ENCODE measurements around the gene FAM171A1.
"Not testable (repeated sequence)": the region's sequence is repeated elsewhere in the genome, so short reads cannot be mapped to it uniquely, and the experiment has no call there.

The FAM171A1 gene

DNA sequence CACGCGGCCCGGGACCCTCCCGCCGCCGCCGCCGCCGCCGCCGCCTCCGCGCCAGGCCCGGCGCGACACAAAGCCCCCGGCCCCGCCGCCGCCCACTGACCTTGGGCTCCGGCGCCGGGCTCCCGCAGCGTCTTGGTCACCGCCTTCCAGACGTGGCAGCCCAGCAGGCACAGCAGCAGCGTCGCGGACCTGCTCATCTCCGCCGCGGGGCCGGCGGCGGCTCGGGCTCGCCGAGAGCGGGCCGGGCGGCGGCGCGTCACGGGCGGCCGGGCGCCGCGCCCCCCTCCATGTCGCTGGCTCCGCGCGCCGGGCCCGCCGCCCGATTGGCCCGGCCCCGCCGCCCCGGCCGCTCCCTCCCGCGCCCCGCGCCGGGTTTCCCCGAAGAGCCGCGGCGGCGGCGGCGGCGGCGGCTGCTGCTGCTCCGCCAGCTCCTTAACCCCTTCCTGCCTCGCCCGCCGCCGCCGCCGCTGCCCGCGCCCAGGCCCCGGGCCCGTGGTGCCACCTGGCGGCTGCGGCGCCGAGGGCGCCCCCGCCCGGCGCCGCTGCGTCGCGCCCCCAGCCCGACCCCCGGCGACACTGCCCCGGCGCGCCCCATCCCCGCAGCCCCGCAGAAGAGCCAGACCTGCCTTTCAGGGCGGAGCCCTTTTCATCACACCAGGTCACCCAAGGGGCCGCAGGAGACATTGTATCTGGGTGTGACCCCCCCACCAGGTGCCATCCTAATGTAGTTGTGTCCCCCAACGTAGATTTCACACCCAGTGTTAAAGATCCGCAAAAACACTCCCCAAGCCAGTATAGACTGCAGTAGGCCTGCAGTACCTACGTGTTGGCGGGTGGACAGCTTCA, at the start of gene FAM171A1:
FAM171A1 (minus strand) TSS at position 434 of the 846 bp plus-strand sequence; CDS start at position 197, 237 bp downstream.
- DNase-seq = peak; percentile 75

- DNase-seq = no peak
Measured at GRCh38 chr10:15420858-15421257, 49.8 kb upstream of the FAM171A1 start.

DNA sequence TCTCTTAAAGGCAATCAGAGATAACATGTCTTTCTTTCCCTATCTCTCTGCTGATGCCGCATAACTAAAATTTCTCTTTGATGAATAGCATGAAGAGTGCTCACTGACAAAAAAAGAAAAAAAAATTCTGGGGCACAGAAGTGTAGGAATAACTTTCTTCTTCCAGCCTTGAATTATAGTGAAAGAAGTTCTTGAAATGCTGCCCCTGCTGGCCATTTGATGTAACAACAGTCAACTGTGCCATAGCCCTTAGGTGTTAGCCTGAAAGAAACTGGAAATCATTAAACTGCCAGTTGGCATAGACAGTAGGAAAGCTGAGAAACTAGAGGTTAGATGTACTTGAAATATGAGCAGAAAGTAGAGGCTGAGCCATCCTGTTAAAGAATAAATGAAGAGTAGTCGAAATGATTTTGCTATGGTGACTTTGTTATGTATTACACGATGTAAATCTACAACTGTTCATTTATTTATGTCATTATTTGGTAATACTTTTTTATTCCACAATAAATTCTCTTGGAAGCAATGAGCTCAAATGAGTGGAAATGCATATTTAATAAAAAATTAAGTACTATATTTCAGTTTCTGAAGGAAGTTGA, 48.3 kb upstream of the FAM171A1 start:
- peak; percentile 39 for DNase-seq

DNA sequence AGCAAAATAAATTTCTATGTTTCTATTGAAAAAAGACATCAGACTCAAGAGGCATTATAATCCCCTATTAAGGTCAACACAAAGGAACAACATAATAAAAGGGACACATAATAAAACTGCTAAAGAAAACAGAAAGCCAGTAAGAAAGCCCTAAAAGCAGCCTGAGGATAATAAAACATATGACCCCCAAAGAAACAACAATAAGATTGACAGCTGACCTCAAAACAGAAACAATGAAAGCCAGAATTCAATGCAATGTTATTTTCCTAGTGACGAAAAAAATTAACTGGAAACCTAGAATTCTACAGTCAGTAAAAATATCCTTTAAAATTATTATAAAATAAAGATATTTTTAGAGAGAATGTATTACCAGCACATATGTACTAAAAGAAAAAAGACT, 44.9 kb upstream of the FAM171A1 start:
- no peak for DNase-seq

- DNase-seq = no peak
Measured at GRCh38 chr10:15411010-15411409, 39.9 kb upstream of the FAM171A1 start.

GRCh38 chr10:15409350-15409749, 38.3 kb upstream of the FAM171A1 start:
- not testable (repeated sequence) for DNase-seq

DNA sequence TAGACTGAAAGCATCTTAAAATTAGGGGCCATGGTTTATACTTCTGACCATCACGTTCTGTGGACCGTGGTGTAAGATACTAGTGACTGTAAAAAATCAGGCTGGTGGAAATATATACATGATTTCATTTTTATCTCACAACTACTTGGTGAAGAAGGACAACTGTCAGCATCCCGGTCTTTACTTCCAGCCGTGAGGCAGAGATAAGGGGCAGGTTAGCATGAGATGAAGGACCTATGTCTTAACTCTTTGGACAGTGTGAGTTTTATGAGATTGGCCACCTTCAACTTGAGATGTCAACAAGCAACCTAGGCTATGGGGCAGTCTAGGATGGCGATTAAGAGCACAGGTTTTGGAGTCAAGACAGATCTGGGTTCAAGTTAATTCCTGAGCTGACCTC, 37.5 kb upstream of the FAM171A1 start:
- no peak for DNase-seq

DNA sequence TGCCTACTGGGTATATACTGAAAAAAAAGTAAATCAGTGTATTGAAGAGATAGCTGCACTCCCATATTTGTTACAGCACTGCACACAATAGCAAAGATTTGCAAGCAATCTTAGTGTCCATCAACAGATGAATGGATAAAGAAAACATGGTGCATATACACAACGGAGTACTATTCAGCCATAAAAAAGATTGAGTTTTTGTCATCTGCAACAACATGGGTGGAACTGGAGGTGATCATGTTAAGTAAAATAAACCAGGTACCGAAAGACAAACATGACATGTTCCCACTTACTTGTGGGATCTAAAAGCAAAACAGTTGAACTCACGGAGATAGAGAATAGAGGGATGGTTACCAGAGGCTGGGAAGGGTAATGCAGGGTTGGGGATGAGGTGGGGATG, 34.2 kb upstream of the FAM171A1 start:
- DNase-seq = no peak

- no peak for DNase-seq
Measured at GRCh38 chr10:15401382-15401781, 30.3 kb upstream of the FAM171A1 start.

GRCh38 chr10:15400461-15400860, 29.4 kb upstream of the FAM171A1 start:
- DNase-seq = not testable (repeated sequence)

GRCh38 chr10:15399060-15399661, 28.1 kb upstream of the FAM171A1 start:
- DNase-seq = no peak

DNA sequence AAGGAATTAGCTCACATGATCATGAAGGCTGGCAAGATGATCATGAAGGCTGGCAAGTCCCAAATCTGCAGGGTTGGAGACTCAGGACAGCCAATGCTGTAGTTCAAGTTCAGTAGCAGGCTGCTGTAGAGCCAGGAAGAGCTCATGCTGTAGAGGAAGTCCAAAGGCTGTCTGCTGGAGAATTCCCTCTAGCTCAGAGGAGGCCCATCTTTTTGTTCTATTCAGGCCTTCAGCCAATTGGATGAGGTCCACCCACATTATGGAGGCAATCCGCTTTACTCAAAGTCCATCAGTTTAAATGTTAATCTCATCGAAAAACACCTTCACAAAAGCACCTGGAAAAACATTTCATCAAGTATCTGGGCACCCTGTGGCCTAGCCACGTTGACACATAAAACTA, 24.8 kb upstream of the FAM171A1 start:
- DNase-seq = no peak

DNA sequence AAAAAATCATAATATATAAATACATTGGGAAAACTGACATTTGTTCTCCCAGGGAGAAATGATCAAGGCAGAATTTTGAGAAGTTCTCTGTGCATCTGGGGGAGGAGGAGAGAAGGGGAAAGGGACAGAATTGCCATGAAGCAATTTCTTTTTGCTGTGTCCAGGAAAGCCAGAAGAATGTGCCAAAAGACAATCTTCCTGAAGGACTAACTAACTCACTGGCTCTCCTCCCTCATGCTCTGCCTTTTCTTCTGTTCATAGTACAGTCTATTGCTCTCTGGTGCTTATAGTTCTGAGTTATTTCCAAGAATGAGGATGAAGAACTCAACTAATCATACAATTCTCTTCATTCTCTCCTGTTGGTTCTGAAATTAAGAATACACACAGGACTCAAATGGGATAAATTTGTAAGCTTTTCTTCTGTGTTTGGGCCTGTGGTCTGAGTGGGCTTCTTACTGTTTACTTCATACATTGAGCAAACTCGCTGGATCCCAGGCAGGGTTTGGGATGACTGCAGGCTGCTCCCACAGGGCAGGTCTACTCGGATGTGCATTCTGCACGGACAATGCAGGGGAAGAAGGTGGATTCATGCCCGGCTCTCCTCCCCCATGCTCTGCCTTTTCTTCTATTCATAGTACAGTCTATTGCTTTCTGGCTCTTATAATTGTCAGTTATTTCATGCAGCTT, 22.2 kb upstream of the FAM171A1 start:
- no peak for DNase-seq

- DNase-seq = no peak
Measured at GRCh38 chr10:15391491-15391890, 20.4 kb upstream of the FAM171A1 start.

GRCh38 chr10:15388172-15388571, 17.1 kb upstream of the FAM171A1 start:
- DNase-seq = not testable (repeated sequence)

DNA sequence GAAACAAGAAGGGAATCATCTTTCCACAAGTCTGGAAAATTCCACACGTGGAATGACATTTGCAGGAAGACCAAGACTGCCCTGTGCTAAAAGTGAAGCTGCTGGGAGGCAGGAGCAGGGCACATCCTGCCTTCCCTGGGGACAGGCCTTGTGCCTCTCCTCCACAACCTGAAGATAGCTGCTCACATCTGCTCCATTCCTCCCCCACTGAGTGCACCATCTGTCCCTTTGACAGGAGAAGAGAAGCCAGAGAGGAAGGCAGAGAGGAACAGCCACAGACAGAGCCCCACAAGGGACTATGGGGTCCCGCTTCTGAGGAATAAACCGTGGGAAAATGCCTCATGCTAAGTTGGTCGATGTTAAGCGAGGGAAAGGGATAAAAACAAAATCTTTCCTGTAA, 15.9 kb upstream of the FAM171A1 start:
- no peak for DNase-seq

DNA sequence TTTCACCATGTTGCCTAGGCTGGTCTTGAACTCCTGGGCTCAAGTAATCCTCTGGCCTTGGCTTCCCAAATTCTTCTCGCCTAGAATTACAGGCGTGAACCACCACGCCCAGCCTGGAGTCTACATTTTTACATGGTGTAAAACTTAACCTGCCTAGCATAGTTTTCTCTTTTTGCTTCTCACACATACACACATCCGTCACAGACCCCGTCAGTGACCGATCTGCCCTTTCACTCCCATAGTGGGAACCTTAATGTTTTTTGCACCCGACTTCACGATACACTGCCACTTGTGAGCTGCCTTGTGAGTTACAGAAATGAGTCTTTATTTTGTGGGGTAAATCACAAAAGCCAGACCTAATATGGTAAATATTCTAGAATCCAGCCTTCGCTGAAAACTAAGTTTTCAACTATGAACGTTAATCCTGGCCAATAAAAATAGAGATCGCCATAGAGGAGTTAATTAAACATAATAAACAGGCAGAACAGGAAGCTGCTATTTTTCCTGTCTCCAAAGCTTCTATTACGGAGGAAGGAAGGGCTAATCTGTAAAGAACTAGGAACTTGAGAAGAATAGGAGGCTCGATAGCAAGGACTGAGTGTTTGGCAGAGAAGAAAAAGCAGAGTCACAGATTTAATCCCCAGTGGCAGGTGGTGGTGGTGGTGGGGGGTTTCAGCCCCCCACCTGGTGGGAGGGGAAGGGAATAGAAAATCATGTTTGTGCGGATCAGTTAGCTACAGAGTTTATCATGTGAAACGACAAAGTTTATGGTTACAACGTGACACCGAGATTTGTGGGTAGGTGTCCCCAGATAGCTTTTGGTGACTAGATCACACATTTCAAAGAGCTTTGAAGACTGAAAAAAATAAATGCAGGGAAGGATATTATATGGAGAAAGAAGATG, 14.7 kb upstream of the FAM171A1 start:
- no peak for DNase-seq

- no peak for DNase-seq
Measured at GRCh38 chr10:15381420-15381819, 10.3 kb upstream of the FAM171A1 start.

DNA sequence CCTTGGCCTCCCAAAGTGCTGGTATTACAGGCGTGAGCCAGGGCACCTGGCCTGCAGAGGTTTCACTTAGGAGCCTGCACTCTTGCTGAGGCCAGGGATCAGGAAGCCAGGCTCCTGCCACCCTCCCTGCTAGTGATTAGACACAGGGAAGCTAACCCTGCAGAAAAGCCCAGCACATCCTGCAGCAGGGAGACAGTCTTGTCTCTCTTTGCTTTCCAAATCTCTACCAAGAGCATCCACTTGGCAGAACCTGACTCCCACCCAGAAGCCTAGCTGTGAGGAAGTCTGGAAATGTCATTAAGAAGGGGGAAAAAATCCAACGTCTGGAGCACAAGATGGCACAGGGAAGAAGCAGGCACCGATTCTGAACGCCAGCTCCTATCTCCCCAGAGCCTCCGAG, 8.0 kb upstream of the FAM171A1 start:
- DNase-seq = no peak

DNA sequence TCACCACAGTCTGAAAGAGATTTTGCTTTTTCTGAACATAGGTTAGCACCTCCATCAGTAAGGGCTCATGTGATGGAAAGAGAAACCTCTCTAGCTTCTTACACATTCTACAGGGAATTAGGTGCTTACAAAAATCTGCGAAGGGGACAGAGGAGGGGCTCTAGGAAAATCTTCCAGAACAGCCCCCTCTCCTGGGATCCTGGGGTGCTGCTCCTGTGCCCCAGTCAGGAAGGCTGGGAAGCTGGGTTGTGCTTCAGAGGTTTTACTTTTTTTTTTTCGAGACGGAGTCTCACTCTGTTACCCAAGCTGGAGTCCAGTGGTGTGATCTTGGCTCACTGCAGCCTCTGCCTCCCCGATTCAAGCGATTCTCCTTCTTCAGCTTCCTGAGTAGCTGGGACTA, 7.5 kb upstream of the FAM171A1 start:
- DNase-seq = no peak

DNA sequence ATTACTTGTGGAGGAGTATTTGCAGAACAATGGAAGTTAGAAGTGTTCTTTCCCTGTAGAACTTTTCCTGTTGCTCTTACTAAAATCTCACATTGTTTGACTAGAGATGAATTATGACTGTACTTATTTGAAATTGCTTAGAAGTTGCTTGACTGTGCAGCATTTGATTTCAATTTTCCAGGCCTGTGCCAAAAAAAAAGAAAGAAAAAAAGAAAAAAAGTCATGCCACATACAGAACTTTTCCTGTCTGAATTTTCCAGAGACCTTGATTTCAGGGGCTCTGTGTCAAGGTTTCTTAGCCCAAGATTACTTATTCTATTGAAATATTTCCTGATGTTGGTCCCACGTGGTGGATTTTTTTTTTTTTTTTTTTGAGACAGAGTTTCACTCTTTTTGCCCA, 3.5 kb upstream of the FAM171A1 start:
- DNase-seq = no peak

DNA sequence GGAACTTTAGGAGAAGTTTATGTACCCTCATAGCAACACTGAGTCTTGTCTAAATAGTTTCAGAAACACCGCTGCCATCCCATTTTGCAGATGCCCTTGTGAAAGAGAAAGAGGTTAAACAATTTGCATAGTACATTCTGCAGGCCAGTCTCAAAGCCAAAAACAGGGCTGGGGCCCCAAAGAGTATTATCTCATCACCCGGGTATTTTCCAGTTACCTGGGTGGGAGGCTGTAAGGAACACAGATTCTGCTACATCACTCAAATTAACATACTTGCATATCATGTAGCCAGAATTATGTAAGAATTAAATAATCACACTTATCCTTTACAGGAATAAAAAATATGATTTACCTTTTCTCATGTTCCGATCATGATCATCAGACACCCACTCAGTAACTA, 3.1 kb upstream of the FAM171A1 start:
- no peak for DNase-seq
